M059J (cell line): ENCODE measurements around the gene KRT31. TPM values are rescaled to one million over a fixed set of nuclear protein-coding genes. Genes with fewer than 3 reads are reported as not detected.
A peak's percentile ranks its signal among the peaks of the same experiment; 100 is the strongest.
"Not testable (repeated sequence)": the region's sequence is repeated elsewhere in the genome, so short reads cannot be mapped to it uniquely, and the experiment has no call there.

ENCODE experiments used
- DNase-seq: peaks from one replicate; pipeline ENCODE4 v3.0.0-alpha.2; 2012; ENCODE audit warnings: low read depth
- total RNA-seq: library from RNA; depleted of rRNA; stranded (reverse); fragments of >200 nt; shearing (Covaris generic); gene quantifications from 2 replicates; pipeline ENCODE4 v1.2.3, GENCODE V29; 2014

Gene KRT31
- total RNA-seq, 1 experiment from 2014 or later = not detected

DNA sequence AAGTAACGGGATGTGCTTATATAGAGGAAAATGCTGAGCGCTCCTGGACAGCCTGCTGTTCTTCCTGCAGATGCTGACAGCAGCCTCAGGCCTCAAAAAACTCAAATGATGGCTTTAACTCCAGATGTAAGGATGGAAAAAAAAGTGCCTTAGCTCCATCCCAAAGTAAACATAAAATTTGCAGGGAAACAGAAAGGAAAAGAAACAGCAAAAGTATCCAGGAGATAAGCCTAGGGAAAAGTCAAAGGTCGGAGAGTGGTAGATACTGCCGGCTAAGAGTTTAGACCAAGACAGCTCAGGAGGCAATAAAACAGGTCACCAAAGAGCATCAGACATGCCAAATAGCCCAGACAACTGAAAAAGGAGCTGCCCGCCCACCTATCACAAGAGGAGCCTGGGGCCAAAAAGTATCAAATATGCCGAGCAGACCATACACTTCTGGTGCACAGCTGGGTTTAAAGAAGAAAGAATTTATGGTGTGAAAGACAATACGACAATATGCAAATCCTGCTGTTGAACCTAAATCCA, 6.9 kb downstream of the KRT31 start:
- DNase-seq = no peak

DNA sequence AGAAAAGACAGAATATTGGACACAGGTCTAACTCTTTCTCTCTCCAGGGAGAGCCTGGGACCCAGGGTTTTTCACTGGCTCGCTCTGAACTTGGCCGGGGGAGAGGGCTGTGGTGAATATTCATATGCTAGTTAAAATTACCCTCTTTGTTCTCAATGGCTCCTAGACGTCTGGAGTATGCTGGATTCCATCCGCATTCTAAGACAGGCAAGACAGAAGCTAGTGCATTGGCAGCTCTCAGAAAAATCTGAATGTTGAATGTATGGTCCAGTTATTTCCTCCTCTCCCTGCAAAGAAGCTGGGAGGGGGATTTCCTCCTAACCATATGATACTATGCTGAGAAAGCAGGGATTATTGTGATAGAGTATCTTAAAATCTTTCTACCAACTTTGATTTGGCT, 9.7 kb downstream of the KRT31 start:
- no peak for DNase-seq

DNA sequence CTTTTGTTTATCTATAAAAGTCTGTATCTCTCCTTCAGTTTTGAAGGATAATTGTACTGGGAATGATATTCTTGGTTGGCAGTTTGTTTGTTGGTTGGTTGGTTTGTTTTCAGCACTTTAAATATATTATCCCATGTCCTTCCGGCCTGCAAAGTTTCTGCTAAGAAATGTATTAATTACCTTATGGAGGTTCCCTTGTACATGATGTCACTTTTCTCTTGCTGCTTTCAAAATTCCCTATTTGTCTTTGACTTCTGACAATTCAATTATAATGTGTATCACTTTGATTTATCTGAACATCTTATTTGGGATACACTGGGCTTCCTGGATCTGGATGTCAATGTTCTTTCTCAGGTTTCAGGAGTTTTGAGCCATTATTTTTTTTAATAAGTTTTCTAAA, 11.2 kb downstream of the KRT31 start:
- DNase-seq = no peak

DNA sequence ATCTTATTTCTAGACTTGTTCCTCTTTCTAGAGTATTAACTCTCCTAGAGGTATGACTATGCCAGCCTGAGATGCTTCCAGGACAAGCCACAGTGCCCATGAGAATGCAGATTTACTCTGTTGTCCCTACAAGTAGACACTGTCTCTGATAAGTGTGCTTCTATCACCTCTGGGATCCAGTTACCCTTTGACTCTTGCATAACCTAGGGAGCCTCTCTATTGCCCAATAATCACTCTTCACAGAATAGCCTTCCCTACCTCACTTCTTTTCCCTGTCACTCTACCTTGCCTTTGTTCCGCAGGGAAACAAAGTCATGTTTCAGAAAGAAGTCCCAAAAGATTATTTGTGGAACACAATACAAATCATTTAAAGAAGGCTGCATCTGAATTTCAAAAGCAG, 13.7 kb downstream of the KRT31 start:
- DNase-seq = no peak

DNA sequence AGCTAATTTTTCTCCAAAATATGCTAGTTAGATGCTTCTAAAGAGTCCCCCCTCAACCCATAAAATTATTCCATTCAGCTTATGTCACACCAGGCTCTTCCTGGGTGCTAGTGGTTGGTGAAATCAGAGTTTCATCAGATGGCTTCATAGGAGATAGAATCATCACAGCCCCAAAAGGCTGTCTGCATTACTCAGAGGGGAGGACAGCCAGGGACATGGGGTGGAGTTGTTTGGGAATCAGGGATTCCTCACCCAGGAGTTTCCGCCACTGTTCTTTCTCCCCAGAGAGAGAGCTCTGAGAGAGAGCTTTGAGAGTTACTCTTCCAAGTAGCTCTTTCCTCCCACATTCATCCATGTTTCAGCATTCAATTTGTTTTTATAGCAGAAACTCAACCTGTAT, 15.0 kb downstream of the KRT31 start:
- DNase-seq = peak; percentile 58

DNA sequence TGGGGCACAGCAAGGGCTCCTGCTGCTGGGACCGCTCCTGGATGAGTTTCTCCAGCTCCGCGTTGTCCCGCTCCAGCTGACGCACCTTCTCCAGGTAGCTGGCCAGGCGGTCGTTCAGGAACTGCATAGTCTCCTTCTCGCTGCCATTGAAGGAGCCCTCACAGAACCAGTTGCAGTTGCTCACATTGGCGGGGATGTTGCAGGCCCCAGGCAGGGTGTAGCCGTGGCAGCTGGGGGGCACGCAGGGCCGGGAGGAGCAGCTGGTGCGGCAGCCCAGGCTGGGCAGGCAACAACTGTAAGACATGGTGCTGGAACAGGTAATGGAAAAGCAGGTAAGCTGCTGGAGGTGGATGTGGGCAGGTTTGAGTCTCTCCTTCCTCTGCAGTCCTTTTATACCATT, 15.5 kb downstream of the KRT31 start, which contains the start of gene KRT34:
Gene KRT34 (minus strand): TSS at position 364 of the 400 bp plus-strand sequence. CDS start 60 bp downstream, at position 304.
- DNase-seq = not testable (repeated sequence)

DNA sequence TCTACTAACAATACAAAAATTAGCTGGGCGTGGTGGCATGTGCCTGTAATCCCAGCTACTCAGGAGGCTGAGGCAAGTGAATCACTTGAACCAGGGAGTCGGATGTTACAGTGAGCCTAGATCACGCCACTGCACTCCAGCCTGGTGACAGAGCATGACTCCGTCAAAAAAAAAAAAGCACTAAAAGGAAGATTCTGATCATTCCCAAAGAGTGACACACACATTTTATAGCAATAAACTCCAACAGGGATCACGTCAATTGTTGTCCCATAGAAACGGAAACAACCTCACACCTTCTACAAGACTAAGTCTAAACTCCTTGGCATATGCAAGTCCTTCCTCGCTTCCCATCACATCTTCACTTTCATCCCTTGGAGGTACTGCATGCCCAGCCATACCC, 17.3 kb downstream of the KRT31 start:
- DNase-seq = peak; percentile 96

DNA sequence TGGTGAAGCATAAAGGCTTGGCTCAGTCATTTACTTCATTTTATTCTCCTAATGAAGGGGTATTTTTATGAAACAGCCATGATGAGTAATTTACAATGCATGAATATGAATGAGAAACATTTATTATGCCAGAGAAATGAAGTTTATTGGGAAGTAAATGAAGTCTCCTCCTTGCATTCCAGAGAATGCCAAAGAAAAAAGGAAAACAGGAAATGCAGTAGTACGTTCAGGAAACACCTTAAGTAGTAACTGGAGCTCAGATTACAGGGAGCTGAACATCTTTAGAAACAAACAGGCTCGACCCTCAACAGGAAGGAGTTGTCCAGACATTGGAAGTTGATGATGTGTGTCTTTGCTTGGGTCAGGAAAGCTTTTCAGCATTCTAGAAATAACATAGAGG, 19.9 kb downstream of the KRT31 start:
- DNase-seq = peak; percentile 64

DNA sequence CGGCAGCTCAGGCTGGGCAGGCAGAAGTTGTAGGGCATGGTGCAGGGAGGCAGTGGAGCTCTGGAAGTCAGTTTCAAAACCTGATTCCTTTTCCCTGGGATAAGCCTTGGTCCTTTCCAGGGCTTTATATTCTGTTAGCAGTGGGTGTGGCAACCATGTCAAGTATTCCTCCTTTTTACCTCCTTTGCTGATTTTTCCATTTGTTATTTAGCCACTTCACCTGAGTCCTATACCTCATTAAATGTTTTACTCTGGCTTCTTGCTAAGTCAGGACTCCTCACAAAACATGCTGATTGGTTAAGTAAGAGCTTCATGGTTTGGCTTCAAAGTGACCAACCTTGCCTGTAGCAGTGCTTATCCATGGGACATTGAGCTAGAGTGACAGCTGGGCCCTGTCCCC, 27.7 kb downstream of the KRT31 start, which contains the start of gene KRT33B:
Gene KRT33B (minus strand): TSS at position 101 of the 400 bp plus-strand sequence. CDS start 63 bp downstream, at position 38.
- DNase-seq = no peak

DNA sequence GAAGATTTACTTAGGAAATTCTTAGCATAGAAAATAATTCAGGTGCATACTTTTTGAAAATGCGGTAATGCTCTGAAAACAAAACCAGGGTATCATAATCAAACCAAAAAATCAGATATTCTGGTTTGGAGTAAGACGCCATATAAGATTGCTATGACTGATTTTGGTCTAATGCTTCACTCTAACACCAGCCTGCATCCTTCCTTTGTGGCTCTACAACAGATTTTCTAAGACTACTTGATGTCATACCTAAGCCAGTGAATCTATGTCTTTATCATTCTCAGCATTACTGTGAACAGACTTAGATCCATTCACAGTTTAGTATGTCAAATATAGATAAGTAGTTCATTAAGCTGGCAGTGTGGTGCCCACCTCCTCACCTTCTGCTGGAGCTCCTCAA, 28.4 kb downstream of the KRT31 start:
- DNase-seq = no peak

DNA sequence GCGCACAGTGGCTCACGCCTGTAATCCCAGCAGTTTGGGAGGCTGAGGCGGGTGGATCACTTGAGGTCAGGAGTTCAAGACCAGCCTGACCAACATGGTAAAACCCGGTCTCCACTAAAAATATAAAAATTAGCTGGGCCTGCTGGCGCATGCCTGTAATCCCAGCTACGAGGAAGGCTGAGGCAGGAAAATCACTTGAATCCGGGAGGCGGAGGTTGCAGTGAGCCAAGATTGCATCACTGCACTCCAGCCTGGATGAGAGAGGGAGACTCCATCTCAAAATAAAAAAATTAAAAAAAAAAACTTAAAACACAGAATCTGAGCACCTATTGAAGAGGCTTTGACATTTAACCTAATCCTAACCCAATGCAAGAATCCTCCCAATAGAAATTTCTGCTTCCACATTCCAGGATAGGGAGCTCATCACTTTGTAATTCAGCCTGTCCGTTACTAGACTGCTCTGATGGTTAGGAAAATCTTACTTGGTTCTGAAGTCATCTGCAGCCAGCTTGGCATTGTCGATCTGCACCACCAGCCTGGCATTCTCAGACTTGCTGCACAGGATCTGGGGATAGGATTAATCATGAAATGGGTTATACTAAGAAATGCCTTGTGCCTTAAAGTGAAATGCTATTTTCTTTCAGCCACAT, 29.9 kb downstream of the KRT31 start:
- DNase-seq = peak; percentile 85

DNA sequence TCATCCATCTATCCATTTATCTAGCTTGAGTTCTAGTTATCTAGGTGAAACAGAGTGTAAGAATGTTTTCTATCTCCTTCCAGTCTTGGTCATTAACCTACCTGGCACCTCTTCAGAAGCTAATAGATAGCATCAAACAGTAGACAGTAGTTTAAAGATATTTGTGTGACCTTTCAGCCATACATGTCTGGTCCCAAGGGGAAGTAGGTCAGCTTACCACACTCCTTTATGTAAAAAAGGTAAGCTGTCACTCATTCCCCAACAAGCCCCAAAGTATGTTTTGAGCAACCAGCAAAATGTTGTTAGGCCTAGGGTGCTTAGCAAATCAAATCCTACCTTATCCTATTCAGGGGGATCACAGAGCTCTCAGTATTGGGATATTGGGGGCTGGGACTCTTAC, 31.3 kb downstream of the KRT31 start:
- no peak for DNase-seq

DNA sequence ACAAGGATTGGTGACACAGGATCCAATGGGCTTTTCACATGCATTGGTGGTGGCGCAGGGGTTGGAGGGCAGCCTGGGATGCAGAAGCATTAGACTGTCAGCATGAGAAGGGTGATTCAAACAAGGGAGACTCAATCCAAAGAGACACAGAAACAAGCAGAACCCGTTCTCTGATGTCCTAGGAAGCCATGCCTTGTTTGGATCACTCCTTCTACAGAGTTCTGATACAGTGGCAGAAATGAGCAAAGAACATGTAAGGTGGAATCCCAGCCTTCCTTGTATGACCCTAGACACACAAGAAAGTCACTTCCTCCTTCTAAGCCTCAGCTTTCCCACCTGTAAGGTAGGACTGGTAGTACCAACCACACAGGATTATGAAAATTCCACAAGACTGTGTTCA, 33.5 kb downstream of the KRT31 start:
- DNase-seq = no peak

DNA sequence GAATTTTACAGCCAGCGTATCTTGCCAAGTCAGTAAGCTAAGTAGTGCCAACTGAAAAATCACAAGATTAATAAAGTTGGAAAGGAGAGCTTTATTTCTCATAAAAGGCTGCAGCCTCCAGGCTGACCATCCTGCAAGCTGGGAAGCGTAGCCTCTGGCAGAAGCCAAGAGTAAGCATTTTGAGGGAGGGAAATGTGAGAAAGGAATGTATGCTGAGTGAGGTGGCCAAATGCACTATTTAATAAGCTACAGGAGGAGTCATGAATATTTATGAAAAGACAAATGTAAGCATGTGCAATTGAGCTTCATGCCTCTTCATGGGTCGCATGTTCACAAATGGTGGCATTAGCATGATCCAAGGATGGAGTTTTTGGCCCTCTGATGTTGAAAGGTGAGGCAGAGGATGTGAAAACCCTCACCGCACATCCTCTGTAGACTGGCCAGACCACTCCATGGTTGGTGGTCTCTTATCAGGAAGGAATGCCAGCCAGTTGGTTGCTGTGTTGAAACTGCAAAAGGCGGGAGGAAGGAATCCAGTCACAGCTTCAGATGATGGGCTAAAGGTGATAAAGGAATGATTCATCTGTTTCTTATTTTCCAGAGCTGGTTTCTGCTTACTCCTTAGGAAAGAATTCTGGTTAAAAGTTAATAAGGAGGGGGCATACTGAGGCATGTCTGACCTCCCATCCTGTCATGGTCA, 37.0 kb downstream of the KRT31 start:
- peak; percentile 94 for DNase-seq

DNA sequence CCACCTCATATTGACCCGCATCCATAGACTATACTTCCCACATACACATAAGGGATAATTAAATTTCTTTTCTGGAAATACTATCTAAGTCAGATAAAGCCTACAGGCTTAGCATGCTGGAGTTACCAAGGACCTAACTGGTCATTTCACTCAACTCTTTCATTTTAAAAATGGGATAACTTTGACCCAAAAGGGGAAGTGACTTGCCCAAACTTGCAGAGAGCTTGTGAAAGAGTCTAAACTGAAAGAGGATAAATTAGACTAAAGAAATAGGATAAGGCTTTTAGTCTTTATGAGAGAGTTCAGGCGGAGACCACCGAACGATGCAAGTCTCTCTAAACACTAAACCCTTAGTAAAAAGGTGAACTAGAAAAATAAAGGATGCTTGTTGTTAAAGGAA, 42.9 kb downstream of the KRT31 start:
- DNase-seq = no peak

DNA sequence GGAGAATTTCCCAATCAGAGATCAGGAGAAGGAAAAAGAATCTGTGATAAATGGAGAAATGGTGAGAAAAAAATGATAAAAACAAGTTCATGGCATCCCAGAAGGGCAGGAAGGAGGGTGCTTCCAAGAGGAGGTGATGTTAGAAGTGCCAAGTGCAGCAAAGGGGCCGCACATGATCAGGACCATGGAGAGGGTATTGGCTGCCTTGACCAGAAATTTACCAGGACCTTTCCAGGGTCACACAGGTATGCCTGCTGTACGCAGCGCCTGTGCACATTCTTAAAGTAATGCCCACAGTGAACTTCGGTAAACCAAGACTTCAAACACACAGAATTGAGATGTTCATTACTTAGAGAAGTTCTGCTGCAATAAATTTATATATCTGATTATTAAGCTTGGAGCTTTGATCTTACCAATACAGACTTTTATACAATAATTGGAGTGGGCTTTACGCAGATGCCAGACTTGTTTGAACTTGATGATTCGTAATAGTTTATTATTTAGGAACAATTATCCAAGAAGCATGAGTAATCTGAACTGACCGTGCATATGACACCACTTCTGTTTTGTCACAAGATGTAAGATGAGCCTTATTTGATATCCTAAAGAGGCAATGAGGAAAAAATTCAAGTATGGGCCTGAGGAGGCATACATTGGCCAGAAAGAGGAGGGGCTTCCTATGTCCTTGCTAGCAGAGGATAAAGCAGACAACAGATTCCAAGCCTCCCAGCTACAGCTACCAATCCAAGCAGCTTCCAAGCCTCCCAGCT, 44.6 kb downstream of the KRT31 start:
- no peak for DNase-seq

DNA sequence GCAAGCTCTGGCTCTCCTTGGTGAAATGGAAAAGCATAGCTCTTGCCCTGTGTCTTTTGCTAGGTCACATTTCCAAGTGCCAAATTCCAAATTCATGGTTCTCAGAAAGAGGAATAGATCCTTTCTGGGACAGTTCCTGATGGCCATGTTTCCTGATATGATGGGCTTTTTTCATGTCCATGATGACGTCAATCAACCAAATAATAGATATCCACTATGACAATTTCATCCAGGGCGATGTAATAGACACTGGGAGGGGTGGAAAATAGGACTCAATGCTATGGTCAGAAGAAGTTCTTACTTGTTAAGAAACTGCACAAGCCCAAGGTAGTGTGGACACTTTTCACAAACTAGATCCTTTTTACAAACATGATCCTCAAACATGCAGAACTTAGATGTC, 46.2 kb downstream of the KRT31 start:
- no peak for DNase-seq

DNA sequence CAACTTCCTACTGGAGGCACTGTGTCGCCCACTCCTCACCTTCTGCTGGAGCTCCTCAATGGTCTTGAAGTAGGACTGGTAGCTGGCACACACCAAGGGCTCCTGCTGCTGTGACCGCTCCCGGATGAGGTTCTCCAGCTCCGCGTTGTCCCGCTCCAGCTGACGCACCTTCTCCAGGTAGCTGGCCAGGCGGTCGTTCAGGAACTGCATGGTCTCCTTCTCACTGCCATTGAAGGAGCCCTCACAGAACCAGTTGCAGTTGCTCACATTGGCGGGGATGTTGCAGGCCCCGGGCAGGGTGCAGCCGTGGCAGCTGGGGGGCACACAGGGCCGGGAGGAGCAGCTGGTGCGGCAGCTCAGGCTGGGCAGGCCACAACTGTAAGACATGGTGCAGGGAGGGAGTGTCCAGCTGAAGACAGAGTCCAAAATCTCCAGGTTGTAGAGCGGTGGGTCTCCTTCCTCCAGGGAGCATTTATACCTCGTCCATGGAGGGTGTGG, 47.0 kb downstream of the KRT31 start, which contains the start of gene KRT33A:
Gene KRT33A (minus strand): TSS at position 448 of the 498 bp plus-strand sequence. CDS start 61 bp downstream, at position 387.
- not testable (repeated sequence) for DNase-seq

DNA sequence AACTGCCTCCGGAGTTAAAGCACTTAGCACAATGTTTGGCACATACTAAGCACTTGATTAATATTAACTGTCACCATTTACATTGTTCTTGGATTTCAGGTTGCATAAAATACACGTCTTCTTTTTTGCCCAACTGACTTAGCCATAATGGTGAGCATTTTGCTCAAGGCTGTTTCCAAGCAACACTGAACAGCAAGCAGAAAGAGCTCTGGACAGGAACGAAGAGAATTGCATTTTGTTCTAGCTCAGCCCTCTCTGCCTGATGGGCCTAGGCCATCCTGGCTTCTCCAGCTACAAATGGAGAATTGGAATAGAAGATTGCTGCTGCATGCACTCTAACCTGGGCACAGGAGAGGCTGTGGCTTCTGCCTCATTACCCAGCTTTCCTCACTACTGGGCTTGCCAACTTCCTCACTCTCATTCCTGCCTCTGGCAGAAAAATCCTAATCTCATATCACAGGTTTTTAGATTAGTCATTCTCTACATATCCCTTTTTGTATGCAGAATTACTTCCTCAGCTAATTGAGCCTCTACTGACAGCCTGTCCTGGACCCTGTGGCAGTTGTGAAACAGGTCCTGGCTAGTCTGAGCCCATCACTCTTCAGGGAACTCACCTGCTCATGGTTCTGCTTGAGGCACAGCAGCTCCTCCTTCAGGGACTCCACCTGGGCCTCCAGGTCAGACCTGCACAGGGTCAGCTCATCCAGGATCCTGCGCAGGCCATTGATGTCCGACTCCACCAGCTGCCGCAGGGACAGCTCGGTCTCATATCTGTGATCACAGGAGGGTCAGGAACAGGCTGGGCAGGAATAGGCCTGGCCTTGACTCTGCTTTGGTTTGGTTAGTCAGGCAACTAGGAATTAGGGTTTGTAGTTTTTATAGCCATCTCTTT, 49.3 kb downstream of the KRT31 start:
- DNase-seq = no peak

DNA sequence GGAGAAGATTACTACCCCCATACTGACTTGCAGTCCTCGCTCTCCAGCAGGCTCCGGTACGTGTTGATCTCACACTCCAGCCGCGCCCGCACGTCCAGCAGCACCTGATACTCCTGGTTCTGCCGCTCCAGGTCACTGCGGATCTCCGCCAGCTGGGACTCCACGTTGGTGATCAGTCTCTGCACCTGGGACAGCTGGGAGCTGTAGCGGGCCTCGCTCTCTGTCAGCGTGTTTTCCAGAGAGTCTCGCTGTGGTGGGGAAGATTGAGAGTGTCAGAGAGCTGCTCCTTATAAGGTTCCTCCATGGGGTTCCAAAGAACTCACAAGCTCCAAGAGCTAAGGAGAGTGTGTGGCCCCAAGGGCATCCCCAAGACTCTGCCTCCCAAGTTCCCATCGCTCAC, 51.0 kb downstream of the KRT31 start:
- not testable (repeated sequence) for DNase-seq

DNA sequence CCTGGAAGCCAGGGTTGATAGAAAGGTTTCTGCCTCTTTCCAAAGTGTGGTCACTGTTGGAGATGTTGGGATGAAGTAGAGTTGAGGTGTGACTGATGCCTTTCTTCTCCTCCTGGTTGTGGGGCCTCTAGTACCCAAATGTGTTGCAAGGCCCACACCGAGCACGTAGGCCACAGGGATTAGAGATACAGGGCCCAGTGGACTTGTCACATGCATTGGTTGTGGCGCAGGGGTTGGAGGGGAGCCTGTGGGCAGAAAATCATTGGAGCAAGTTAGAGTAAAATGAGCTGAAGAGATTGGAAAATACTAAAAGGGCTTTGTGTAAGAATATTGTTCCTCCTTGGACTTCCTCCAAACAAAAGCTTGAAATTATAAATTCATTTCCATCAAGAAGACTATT, 51.4 kb downstream of the KRT31 start:
- DNase-seq = no peak
